HG02884 (cell line): Measurements from ENCODE around the gene CACHD1.
"Not testable (repeated sequence)": the region's sequence is repeated elsewhere in the genome, so short reads cannot be mapped to it uniquely, and the experiment has no call there.

Experiments
- ATAC-seq: cut with Tn5 transposase; IDR thresholded peaks from one replicate; pipeline ENCODE4 v1.9.1; 2021; ENCODE audit warnings: mild to moderate bottlenecking, moderate library complexity; ENCODE audit not compliant: unreplicated experiment

CACHD1 gene

DNA sequence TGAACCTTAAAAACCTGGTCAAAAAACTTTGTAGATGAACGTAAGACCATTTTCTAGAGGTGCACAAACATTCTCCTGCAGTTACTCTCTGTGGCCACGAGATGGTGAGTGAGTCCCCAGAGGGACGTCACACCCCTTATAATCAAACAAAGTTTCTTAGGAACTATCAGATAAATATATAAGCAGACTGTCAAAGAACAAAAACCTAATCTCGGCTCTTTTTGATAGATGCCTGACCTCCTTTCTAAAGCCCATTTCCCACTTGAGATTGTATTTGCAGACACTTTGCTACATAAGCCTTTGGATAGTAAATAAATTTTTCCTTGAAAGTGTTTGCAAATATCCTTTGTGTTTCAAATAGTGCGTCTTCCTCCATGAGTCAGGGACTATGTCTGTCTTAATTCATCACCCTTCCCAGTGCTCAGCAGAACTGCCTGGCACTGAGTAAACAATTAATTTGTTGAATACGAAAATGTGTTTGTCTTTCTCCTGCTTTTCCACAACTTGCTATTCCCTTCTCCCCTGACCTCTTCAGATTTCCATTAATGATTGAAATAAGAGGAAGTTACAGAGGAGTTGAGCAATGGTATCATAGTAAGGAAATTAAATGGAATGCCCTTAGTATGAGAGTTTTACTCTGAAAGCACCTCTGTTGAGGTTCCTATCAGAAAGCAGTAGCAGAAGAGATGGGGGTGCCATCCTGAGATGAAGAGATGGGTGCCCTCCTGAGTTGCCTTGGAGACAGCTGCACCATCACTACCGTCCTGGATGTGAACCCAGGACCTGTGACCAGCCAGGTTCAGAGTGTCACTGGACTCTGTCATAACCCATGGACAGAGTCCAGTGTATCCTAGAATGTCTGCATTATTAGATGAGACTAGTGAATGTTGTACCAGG is 217.1 kb downstream of the CACHD1 start:
- peak; percentile 80 for ATAC-seq

DNA sequence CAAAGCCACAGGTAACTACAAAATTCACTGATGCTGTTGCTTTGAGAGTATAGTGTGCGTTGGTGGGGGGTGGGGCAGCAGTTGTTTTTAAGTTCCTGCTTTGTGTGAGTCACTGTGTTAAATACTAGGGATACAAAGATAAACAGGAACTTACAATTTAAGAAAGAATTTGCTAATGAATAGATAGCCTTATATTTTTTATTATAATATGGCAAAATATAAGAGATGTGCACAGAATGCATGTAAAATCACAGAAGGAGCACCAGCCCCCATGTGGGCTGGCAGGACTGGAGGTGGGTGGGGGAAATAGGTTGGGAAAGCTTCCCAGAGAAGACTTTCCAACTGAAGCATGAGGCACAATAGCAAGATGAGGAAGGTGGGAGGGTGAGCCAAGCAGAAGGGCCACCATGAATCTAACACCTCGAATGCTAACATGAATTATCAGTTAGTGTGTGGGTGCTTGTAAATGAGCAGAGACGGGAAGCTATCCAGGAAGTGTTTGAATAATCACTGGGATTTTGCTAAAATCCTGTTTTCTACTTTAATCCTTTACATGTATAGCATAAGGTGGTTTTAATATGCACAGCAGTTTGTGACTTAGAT is 217.9 kb downstream of the CACHD1 start:
- no peak for ATAC-seq

GRCh38 chr1:64691626-64692025 is 221.7 kb downstream of the CACHD1 start:
- no peak for ATAC-seq

- ATAC-seq = no peak
These were observed 223.0 kb downstream of the CACHD1 start for GRCh38 chr1:64692911-64693310.

DNA sequence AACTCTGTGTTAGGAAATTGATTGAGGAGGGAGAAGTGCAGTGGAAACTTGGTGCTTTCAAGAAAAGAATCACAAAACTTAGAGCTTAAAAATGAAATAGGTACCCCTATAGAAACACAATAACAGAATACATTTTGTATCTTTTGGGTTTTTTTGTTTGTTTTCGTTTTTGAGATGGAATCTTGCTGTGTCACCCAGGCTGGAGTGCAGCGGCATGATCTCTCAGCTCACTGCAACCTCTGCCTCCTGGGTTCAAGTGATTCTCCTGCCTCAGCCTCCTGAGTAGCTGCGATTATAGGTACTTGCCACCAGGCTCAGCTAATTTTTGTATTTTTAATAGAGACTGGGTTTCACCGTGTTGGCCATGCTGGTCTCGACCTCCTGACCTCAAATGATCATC is 223.5 kb downstream of the CACHD1 start:
- ATAC-seq = no peak

GRCh38 chr1:64696879-64697278 is 226.9 kb downstream of the CACHD1 start:
- no peak for ATAC-seq

DNA sequence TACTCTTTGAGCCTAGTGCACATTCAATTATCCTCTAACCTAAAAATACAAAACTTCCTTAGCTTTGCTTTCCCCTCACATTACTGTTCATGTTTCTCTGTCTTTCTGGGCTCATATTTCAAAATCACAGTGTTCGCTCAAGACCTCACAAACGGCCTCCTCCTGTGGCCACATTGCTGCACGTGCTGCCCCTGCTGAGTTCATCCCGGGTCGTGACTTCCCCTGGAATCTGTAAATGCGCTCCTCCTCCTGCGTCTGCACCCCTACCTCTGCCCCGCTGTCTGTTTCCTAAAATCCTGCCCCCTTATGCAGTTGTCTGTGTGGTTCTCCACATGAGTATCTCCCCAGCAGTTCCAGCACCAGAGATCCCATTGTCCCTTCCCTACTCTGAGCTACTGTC is 229.4 kb downstream of the CACHD1 start:
- no peak for ATAC-seq

GRCh38 chr1:64701071-64701470 is 231.1 kb downstream of the CACHD1 start:
- no peak for ATAC-seq

DNA sequence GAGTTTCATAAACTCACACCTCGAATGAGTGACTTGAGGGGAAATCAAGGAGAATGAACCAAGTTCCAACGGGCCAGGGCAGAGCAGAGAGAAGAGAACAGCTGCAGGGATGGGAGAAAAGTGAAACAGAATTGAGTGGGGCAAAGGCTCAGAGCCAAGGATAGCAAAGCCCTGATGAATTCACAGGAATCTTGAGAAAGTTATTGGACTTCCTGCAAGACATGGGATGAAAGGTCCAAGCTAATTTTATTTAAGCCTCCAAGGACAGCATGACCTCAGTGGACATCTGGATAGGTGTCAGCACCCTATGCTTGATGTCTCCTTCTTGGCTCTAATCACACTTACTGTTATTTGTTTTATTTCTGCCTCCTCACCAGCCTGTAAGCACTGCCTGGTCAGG is 232.0 kb downstream of the CACHD1 start:
- ATAC-seq = no peak

GRCh38 chr1:64702670-64703069 is 232.7 kb downstream of the CACHD1 start:
- ATAC-seq = not testable (repeated sequence)

DNA sequence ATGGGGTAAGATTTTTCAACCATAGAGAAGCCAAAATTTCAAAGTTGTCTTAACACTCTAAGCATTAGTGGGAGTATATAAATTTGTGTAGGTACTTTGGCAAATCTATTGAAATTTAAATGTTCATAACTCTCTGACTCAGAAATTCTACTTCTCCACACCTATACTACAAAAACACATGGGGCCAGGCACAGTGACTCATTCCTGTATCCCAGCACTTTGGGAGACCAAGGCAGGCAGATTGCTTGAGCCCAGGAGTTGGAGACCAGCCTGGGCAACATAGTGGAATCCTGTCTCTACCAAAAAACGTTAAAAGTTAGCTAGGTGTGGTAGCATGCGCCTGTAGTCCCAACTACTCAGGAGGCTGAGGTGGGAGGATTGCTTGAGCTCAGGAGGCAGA is 233.7 kb downstream of the CACHD1 start:
- ATAC-seq = no peak

DNA sequence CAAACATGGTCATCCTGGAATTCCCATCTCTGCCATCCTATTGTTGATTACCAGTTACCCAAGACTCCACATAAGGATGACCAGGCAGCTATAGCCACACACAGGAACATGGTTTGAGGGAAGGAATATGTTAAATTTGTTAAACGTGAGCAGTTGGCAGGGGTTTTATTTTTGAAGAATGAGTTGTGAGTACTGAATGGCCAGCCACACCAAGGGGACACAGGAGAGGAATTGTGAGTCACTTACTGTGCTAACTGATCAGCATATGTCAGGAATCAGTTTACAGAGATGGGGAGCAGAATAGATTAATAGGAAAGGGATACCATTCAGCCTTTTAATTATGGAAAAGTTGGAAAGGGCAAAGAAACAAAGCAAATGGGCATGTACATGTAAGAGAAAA is 235.7 kb downstream of the CACHD1 start:
- ATAC-seq = no peak

DNA sequence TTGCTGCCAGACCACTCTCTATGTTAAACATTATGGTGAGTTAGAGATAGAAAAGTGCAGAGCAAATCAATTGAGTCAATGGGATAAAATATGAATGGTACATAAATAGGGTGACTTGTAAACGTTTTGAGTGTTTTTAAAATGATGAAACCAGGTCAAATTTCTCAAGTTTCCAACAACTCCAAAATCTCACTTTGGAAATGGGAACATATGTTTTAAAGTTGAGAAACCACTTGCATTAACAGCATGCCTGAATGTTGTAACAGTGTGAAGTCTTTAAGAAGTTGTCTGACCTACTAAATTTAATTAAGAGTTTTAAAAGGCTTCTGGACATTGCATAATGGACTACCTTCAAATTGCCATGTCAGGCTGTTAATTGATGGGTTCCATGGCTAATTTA is 241.3 kb downstream of the CACHD1 start:
- no peak for ATAC-seq

GRCh38 chr1:64712049-64712448 is 242.1 kb downstream of the CACHD1 start:
- no peak for ATAC-seq

GRCh38 chr1:64715186-64715585 is 245.3 kb downstream of the CACHD1 start:
- ATAC-seq = no peak

DNA sequence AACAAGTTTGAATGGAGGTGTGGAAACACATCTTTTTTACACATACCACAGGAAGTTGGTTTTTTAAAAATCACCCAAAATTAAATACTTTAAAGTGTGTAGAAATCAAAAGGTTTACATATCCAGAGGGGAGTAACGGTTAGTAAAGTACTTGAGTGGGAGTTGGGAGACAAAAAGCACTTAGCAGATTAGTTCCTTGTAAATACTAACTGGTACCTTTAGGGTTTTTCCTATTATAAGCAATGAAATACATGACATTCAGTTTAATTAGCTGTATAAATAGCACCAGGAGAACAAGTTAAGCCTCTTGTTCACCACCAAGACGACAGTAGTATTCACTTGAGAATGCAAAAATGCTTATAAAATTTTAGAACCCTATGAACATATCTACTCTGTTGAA is 251.2 kb downstream of the CACHD1 start:
- no peak for ATAC-seq

DNA sequence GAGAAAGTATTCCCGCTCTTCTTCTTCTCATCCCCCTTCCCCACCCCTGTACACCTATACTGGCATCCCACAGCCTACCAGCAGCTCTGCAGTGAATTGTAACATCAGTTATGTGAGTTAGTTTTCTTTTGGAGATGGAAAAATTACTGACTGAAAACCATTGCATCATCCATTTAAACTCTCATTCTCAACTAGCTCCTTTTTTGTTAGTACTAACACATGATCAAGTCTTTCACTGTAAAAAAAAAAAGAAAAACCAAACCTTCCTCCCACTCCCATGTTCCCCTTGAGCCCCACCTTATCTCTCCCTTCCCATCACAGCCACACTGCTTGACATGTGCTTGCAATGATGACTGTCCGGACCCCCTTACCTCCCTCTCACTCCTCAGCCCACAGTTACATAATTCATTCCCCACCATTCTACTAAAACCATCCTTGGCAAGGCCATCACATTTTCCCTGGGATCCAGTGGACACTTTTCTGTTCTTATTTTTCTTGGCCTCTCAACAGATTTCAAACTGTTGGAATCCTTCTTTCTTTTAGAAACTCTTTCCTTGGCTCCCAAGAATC is 251.7 kb downstream of the CACHD1 start:
- no peak for ATAC-seq

DNA sequence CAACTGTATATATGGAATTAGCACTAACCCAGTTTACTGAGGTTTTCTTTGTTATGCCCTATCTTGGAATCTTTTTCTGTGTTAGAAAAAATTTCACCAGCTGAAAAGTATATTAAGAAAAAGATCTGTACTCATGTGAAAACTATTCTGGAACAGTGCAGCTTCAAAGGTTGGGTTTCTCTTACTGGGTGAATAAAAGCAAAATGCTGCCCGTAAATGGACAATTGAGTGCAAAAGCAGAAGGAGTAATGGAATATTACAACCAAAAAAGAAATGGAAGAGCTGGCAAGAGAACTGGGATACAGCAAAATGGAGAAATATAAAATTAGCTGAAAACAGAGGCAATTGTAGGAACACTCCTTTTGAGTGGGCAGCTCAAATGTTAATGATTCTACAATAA is 257.9 kb downstream of the CACHD1 start:
- no peak for ATAC-seq

GRCh38 chr1:64733581-64734286 is 263.8 kb downstream of the CACHD1 start:
- ATAC-seq = no peak

DNA sequence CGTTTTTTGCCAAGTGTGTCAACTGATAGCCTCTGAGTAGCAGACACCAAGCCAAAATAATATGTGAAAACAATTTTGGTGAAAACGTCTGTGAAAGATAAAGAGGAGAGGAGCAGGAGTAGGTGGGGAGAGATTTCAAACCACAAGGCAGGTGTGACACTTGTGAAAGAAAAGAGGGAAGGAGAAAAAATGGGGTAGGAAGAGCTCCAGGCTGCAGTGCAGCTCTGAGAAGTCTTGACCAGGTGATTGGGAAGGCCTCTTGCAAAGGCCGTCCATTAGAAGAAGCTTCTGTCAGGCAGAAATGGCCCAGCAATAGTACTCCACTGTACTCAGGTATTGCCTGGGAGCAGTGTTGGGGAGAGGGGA is 264.3 kb downstream of the CACHD1 start:
- ATAC-seq = no peak

GRCh38 chr1:64740687-64741086 is 270.8 kb downstream of the CACHD1 start:
- not testable (repeated sequence) for ATAC-seq
